Natural killer cell (primary cell): Measurements from ENCODE around the gene AJM1. TPM values are rescaled to one million over a fixed set of nuclear protein-coding genes. Genes with fewer than 3 reads are reported as not detected.

ENCODE experiments used
- ATAC-seq, 3 donors: fragments of 150-1000 bp in 2 of 3; fragments of 200-7000 bp in 1 of 3; cut with Tn5 transposase; 1 replicate in 1 of 3; 2 replicates in 2 of 3; pipeline ENCODE4 v1.10.0; 2021; ENCODE audit warnings: mild to moderate bottlenecking in 2 of 3, moderate library complexity in 2 of 3
- DNase-seq, 2 donors: peaks; one replicate each; pipeline versions ENCODE4 v3.0.0 to v3.0.0-alpha.2; 2013 to 2021; ENCODE audit warnings: mixed read lengths in 1 of 2
- H3K27ac ChIP-seq: one replicate; pipeline ENCODE4 v1.5.1; 2013; ENCODE audit warnings: mild to moderate bottlenecking, low read length
- H3K27me3 ChIP-seq: one replicate; pipeline ENCODE4 v1.6.1; 2013; ENCODE audit warnings: low read length; ENCODE audit not compliant: control insufficient read depth, insufficient read depth
- H3K36me3 ChIP-seq: one replicate; pipeline ENCODE4 v1.6.1; 2013; ENCODE audit warnings: low read length; ENCODE audit not compliant: control insufficient read depth, insufficient read depth
- H3K4me1 ChIP-seq: one replicate; pipeline ENCODE4 v1.6.1; 2013; ENCODE audit warnings: low read length; ENCODE audit not compliant: control insufficient read depth, insufficient read depth
- H3K4me3 ChIP-seq: one replicate; pipeline ENCODE4 v1.5.1; 2013; ENCODE audit warnings: low read length
- H3K9me3 ChIP-seq: one replicate; pipeline ENCODE4 v1.6.1; 2013; ENCODE audit warnings: low read length; ENCODE audit not compliant: control insufficient read depth, insufficient read depth
- H3K27ac Mint-ChIP-seq, 2 donors: one replicate each; pipeline ENCODE4 v1.8.0; 2022; ENCODE audit warnings: mild to moderate bottlenecking in 2 of 2, mixed read lengths in 2 of 2, moderate library complexity in 1 of 2
- H3K27me3 Mint-ChIP-seq, 2 donors: one replicate each; pipeline ENCODE4 v1.8.0; 2022; ENCODE audit warnings: low read depth in 2 of 2, mixed read lengths in 2 of 2
- H3K36me3 Mint-ChIP-seq: one replicate; pipeline ENCODE4 v1.8.0; 2022; ENCODE audit warnings: mixed read lengths
- H3K4me1 Mint-ChIP-seq, 2 donors: one replicate each; pipeline ENCODE4 v1.8.0; 2022; ENCODE audit warnings: mixed read lengths in 2 of 2
- H3K4me3 Mint-ChIP-seq: one replicate; pipeline ENCODE4 v1.8.0; 2022; ENCODE audit warnings: mild to moderate bottlenecking, moderate library complexity, mixed read lengths
- H3K9me3 Mint-ChIP-seq, 2 donors: one replicate each; pipeline ENCODE4 v1.8.0; 2022; ENCODE audit warnings: mixed read lengths in 2 of 2
- WGBS: methylation state at CpG from one replicate; pipeline ENCODE4 v1.1.7; 2013; ENCODE audit warnings: missing lambda C conversion rate; ENCODE audit not compliant: insufficient coverage; 5-methylcytosine and 5-hydroxymethylcytosine counted together
- intact Hi-C: fragments of 100-400 bp; cut with micrococcal nuclease; formaldehyde crosslinking; loops from one replicate; pipeline ENCODE4 v1.14.2; 2022
- total RNA-seq, 4 donors: library from RNA; stranded (reverse); fragments of 120-200 nt in 1 of 4; gene quantifications; one replicate each; pipeline versions ENCODE4 v1.2.3 to v1.2.4, GENCODE V29; 2013 to 2022
- TF ChIP-seq, protein P1 (sequence below): fragments of 200-600 bp; IDR thresholded peaks from one replicate; pipeline ENCODE4 v1.8.0; 2022; ENCODE audit warnings: antibody characterized with exemption

Gene AJM1
- total RNA-seq, 3 donors from 2014 or later (not counting 1 experiment from before 2014, with no cell fraction given): 26.6 to 35.6 (median 31.5) TPM

GRCh38 chr9:136860529-136860928 lies 18.3 kb downstream of the AJM1 start:
- Mint-ChIP-seq H3K36me3 (no peaks in the 10 kb centered on the region), H3K9me3 (no peaks in the 10 kb centered on the region), H3K4me1 (peaks cover 12 to 15% of the 10 kb centered on the region in 2 donors), H3K27me3 (no peaks in the 10 kb centered on the region), H3K4me3 (no peak overlapping the region), H3K27ac (no peak overlapping the region)
- no peaks in the 10 kb centered on the region for H3K9me3 ChIP-seq
- H3K4me3 ChIP-seq: no peak overlapping the region
- H3K27me3 ChIP-seq: no peaks in the 10 kb centered on the region
- peak in 1 of 2 donors; percentile 2 for DNase-seq
- peaks cover 22% of the 10 kb centered on the region for H3K4me1 ChIP-seq
- TF ChIP-seq, protein P1, sequence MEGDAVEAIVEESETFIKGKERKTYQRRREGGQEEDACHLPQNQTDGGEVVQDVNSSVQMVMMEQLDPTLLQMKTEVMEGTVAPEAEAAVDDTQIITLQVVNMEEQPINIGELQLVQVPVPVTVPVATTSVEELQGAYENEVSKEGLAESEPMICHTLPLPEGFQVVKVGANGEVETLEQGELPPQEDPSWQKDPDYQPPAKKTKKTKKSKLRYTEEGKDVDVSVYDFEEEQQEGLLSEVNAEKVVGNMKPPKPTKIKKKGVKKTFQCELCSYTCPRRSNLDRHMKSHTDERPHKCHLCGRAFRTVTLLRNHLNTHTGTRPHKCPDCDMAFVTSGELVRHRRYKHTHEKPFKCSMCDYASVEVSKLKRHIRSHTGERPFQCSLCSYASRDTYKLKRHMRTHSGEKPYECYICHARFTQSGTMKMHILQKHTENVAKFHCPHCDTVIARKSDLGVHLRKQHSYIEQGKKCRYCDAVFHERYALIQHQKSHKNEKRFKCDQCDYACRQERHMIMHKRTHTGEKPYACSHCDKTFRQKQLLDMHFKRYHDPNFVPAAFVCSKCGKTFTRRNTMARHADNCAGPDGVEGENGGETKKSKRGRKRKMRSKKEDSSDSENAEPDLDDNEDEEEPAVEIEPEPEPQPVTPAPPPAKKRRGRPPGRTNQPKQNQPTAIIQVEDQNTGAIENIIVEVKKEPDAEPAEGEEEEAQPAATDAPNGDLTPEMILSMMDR: no peak
- H3K27ac ChIP-seq: no peak overlapping the region
- no peak for ATAC-seq
- H3K36me3 ChIP-seq: peaks cover 27% of the 10 kb centered on the region
- WGBS: 95% methylated on average over 9 of the region's 9 CpGs
- intact Hi-C loops: no loop called here

DNA sequence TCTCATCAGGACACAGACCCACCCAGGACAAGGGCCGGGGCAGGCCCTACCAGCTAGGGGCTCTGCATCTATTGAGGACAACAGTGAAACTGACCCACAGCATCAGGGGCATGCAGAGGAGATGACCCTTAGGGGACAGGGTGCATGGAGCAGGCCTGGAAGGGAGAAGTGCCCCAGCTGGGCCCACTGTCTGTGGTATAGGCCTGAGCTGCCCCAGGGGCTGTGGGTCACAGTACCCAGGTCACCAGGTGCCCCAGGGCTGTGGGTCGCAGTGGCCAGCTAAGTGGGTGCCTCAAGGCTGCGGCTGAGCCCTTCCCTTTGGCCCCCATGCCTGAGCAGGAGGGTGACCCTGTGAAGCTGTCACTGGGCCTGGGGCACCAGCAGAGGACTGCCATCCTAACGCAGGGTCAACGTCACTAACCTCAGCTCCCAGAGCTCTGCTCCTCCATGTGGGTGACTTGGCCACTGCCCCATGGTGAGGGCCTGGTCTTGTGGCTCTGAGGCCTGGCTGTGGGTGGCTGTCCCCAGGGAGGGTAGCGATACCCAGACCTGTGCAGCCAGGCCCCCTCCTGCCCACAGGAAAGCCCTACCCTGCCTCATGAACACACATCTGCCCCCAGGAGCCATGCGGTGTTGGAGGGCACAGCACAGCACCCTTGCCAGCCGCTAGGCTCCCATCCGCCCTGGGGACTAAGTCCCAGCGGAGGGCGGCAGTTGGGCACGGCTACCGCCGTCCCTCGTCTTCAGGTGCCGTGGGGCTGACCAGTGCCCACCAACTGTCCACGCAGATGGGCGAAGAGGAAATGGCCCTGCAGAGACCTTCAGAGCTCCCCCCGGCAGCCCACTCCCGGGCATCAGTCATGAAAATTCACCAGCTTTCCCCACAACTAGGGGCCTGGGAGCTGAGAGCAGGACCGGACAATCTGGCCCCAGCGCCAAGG lies 18.9 kb downstream of the AJM1 start:
- Histone ChIP-seq H3K9me3 (no peaks in the 10 kb centered on the region), H3K4me3 (no peak overlapping the region), H3K36me3 (peaks cover 27% of the 10 kb centered on the region), H3K27me3 (no peaks in the 10 kb centered on the region), H3K27ac (no peak overlapping the region), H3K4me1 (peaks cover 24% of the 10 kb centered on the region)
- H3K27me3 Mint-ChIP-seq: no peaks in the 10 kb centered on the region
- ATAC-seq: no peak
- no peaks in the 10 kb centered on the region for H3K36me3 Mint-ChIP-seq
- H3K4me1 Mint-ChIP-seq: peaks cover 12 to 16% of the 10 kb centered on the region in 2 donors
- TF ChIP-seq, protein P1: no peak
- H3K9me3 Mint-ChIP-seq: no peaks in the 10 kb centered on the region
- peak in 1 of 2 donors; percentile 1 for DNase-seq
- intact Hi-C loops: no loop called here
- 97% methylated on average over 22 of the region's 22 CpGs for WGBS
- H3K4me3 Mint-ChIP-seq: no peak overlapping the region
- no peak overlapping the region for H3K27ac Mint-ChIP-seq

DNA sequence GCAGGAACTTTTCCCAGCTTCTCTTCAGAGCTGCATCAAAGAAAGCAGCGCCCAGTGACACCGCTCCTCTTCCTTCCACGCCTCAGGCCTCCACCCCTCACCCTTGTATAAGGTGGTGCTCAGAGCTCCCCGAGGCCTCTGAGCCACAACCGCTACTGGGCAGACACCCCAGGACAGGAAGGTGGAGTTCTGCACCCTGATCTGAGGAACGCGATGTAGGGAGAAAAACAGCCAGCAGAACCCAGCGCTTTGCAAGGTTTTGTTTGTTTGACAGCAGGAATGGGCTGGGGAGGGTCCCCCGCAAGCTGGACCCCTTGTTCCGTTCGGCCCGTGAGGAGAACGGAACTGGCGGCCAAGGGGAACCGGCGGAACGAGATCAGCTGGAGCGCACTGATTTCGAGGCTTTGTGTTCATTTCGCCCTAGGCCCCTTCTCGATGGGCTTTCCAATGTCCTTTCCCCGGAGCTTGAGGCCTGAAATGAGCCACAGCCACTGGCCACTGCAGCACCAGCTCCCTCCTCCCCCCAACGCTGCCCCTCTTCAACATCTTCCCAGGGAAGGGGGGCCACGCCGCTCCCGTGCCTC lies 19.7 kb downstream of the AJM1 start:
- no peaks in the 10 kb centered on the region for H3K9me3 ChIP-seq
- TF ChIP-seq, protein P1: no peak
- peaks cover 27% of the 10 kb centered on the region for H3K36me3 ChIP-seq
- no peak overlapping the region for H3K27ac Mint-ChIP-seq
- no peaks in the 10 kb centered on the region for H3K27me3 ChIP-seq
- H3K27me3 Mint-ChIP-seq: no peaks in the 10 kb centered on the region
- no peaks in the 10 kb centered on the region for H3K9me3 Mint-ChIP-seq
- intact Hi-C loops: no loop called here
- H3K27ac ChIP-seq: no peak overlapping the region
- no peak overlapping the region for H3K4me3 ChIP-seq
- peaks cover 12 to 16% of the 10 kb centered on the region in 2 donors for H3K4me1 Mint-ChIP-seq
- no peaks in the 10 kb centered on the region for H3K36me3 Mint-ChIP-seq
- no peak overlapping the region for H3K4me3 Mint-ChIP-seq
- no peak for ATAC-seq
- DNase-seq: no peak
- peaks cover 21% of the 10 kb centered on the region for H3K4me1 ChIP-seq
- 93% methylated on average over 24 of the region's 26 CpGs for WGBS
